Left renal cortex interstitium (tissue), 4 donors: Measurements from ENCODE around the gene PRDM16. TPM values are rescaled to one million over a fixed set of nuclear protein-coding genes. Genes with fewer than 3 reads are reported as not detected.

Experiments used
- DNase-seq, 4 donors: peaks; one replicate each; pipeline ENCODE4 v3.0.0-alpha.2; 2013; ENCODE audit warnings: low read depth in 4 of 4, low spot score in 2 of 4, missing footprints in 1 of 4
- polyA plus RNA-seq, 4 donors: library from polyadenylated mRNA; unstranded; fragments of 120-200 nt; gene quantifications; one replicate each; pipeline ENCODE4 v1.2.1, GENCODE V29; 2013; ENCODE audit not compliant: insufficient read length in 4 of 4

Gene PRDM16
- polyA plus RNA-seq, 4 donors = 4.9 to 12.5 (median 7.0) TPM

- no peak for DNase-seq
Observed at GRCh38 chr1:3411806-3412205, 342.8 kb downstream of the PRDM16 start.

- DNase-seq = no peak
Observed at GRCh38 chr1:3412376-3412775, 343.4 kb downstream of the PRDM16 start.

- DNase-seq = no peak
Observed at GRCh38 chr1:3413975-3414710, 345.1 kb downstream of the PRDM16 start.

- no peak for DNase-seq
Observed at GRCh38 chr1:3415260-3416090, 346.5 kb downstream of the PRDM16 start.

DNA sequence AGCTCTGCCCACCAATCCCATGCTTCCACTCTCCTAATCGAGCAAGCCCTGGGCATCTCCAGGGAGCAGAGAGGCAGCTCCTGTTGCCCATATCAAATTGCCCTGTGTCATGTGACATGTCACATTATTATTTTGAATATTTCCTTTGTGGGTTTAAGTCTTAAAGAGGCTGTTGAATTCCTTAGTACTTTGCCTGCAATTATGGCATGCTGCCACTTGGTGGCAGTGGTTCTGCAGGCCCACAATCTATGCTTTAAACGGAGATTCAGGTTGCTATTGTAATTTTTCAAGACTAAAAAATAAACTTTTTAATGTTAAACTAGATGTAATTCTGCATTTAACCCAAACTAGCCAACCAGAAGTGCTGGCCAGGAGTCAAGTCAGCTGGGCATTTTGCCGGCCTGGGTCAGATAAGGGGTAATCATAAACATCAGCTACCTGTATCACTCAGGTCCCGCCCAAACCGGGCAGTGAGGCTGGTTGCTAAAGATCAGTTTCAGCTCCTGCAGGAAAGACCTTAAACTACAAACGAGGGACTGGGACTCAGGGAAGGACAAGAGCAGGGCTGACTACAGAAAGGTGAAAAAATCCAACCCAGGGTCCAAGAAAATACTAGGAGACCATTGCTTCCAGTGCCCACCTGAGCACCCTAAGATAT lies 348.2 kb downstream of the PRDM16 start:
- no peak for DNase-seq

- DNase-seq = no peak
Observed at GRCh38 chr1:3417934-3418333, 348.9 kb downstream of the PRDM16 start.

DNA sequence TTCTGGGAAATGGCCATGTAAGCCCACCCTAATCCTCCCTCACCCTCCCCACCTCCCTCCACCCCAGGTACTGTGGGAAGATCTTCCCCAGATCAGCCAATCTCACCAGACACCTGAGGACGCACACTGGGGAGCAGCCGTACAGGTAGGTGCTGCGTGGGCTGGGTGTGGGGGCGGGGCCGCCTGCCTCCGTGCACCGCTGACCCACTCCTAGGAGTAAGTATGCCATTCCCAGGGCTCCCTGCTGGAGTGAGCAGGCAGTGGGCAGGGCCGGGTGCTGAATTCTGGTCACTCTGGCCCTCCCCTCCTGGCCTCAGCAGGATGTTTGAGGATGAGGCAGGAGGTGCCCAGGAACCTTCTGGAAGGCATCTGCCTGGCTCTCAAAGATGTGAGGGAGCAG lies 349.6 kb downstream of the PRDM16 start:
- DNase-seq = no peak

DNA sequence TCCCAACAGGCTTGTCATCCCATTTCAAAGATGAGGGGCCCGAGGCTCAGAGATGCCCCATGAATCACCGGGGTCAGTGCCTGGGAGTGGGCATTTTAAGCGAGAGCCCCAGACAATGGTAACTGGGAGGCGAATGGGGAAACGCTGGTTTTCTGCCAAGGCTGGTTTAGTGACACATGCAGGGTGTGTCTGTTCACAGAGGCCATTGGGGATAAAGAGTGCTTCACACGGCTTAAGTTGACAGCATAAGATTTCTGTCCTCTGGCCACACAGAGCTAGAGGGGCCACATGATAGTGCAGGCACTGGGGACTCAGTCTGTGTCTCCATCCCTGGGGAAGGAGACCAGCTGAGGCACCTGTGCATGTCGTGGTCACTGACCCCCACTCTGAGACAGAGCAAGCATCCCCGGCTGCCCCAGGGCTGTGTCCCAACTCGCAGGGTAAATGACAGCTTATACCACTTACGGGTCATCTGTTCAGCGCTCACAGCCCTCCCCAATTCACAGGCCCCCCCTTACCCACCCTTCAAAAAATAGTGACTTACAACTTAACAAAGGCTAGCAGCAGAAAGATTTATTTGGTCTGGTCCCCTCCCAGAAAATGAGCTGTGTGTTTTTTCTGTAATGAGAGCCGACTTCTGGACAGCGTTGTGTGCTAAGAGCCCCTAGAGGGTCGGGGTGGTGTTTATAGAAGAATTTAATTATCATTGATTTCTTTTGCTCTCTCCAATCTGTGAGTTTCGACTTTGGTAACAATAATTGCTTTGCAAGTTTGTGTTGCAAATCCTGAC lies 350.6 kb downstream of the PRDM16 start:
- DNase-seq = no peak

DNA sequence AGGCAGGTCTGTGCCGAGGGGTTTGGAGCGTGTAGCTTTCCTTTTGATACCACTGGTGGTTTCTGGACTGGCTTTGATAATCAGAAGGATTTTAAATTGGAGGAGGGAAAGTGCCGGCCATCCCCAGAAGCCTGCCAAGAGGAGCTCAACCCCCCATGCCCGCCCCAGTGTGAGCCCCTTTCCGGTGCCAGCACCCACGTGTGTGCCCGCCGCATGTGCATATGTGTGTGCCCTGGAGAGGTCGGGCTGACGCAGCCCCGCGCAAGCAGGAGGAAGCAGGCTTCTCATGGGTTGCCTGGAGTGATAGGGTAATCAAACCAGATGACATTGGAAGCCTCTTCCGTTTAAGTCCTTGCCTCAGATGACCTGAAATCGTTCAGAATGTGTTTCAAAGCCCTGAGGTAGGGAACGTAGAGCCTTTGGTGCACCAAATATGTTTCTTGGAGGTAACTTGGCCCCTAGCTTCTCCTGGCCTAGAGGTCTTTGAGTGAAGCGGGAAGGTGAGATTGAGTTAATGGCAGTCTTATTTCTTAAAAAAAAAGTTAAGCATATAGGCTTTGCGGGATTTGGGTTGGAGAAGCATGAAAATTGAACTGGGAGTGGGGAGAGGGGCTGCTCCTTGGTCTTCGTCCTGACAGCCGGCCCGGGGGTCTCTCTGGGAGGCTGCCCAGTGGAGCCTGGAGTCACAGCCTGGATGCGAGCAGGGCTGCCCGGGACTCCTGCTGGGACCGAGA lies 351.4 kb downstream of the PRDM16 start:
- DNase-seq = no peak

DNA sequence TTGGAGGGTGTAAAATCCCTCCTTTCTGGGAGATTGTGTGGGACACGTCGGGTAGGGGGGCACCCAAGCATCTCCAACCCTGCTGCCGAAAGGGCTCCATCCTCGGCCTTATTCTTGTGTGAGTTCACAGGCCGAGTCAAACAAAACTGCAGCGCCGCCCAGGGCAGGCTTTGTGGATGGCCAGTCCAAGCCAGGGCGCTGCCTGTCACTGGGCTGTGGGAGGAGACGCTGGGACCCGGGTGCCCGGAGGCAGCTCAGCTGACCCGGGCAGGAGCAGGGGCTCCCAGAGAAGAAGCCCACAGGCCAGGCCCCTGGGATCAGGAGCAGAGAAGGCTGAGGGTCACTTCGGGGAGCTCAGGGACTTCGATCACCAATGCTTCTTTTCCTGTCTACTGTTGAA lies 353.6 kb downstream of the PRDM16 start:
- DNase-seq = no peak

DNA sequence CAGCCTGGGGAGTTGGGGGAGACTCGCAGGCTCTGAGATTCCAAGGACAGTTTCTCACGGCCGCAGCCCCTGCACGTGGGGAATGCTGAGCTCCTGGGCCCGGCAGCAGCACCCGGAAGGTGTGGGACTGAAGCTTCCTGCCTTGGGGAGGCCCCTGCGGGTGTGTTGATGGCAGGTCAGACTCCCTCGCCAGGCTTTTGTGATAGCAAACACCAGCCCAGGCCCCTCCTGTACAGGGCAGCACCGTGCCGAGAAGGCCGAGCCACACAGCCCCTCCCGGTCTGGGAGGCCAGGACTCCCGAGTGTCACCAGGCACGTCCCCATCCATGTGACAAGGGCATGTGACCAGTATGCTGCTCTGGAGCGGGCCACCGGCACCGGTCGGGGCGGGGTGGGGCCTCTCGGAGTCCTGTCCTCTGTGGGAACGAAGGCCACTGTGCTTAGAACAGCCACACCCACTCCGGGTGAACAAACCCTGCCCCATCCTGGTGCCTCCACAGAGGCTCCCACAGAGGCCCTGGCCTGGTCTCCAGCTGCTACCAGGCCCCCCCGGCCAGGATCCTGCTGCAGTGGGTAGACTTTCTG lies 354.3 kb downstream of the PRDM16 start:
- no peak for DNase-seq

DNA sequence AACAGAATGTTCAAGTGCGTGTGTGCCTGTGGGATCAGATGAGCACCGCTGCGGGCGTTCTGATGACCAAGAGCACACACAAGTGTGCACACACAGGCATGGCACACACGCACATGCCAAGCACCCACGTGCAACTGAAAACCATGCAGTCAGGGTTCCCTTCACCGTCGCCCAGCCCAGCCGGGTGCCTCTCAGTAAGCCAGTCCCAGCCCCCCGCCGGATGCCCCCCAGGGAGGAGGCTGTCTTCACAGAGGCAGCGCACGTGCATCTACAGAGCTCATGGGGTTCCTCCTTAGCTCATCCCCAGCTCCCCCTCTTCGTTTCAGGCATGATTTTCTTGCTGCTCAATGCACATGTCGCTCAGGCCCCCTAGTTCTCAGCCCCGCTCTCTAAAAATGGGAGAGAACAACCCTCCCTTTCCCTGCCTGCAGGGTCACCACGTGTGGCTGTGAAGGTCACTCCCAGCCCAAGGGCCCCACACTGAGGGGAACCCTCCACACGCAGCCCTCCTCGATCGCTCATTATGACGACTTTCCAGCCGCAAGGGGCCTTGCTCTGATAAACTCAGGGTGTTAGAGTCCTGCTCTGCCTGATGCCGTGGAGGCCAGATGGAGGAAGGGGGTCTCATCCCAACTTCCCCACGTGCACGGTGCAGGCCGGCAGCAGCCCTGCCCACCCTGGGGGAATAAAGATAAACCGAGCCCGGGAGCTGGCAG lies 355.1 kb downstream of the PRDM16 start:
- DNase-seq = no peak

- DNase-seq = no peak
Observed at GRCh38 chr1:3425486-3426215, 356.6 kb downstream of the PRDM16 start.

DNA sequence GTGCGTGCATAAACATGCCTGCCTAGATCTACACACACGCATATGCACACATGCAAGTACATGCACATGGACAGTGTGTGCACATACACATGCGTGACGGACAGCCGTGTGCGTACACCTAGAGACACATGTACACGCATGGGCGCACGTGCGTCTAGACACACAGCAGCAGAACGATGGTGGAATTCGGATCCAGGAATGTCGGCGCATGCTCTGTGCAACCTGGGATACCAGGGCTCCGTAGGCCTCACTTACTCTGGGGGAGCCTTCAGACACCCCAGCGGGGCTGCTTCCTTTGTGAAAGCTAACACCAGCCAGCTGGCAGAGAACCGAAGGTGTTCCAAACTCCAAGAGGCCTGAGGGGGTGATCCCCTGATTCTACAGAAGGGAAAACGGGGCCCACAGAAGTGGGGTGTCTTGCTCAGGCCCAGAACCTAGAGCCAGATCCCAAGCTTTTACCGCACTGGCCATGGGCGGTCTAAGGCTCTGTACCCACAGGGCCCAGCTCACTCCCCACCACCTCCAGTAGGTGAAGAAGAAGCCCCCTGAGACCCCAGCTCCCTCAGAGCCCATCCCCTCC lies 358.0 kb downstream of the PRDM16 start:
- no peak for DNase-seq

DNA sequence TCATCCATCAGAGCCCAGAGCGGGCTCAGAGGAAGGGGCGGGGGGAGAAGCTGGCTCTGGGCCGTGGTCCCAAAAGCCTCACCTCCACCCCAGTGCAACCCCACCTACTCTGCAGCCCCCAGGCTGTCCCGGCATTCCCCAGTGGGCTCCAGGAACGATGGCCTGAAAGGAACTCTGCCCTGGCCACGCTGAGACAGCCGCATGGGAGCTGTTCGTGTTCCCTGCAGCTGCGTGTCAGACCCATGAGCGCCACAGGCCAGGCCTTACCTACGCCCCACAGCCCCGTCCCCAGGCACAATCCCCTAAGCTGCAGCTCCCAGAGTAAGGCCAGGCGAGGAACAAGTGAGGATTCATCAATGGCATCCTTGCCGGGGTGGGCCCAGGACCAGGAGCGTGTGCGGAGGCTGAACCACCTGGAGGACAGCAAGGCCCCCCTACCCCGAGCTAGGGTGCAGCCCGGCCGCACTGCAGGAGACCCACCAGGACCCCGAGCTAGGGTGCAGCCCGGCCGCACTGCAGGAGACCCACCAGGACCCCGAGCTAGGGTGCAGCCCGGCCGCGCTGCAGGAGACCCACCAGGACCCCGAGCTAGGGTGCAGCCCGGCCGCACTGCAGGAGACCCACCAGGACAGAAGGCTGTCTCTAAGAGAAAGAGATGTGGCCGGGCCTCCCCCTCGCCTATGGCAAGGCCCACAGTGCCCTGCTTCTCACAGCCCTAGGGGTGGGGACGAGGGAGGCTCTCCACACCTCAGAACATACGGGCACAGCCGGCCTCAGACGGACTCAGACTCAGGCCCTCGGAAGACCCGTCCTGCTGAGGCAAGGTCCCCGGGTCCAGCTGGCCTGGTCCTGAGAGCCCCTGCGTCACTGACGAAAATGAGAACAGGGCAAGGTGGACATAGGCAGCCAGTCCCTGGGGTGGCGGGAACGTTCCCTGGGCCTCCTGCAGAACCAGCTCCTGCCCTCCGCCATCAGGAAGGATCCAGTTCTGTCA lies 359.0 kb downstream of the PRDM16 start:
- no peak for DNase-seq

- no peak for DNase-seq
Observed at GRCh38 chr1:3428899-3429298, 359.9 kb downstream of the PRDM16 start.

- DNase-seq = no peak
Observed at GRCh38 chr1:3429320-3429719, 360.3 kb downstream of the PRDM16 start.
